Testis (tissue), 3 donors: Measurements from ENCODE around the gene KCNQ1OT1. TPM values are rescaled to one million over a fixed set of nuclear protein-coding genes. Genes with fewer than 3 reads are reported as not detected.

ENCODE experiments used
- DNase-seq: peaks from one replicate; pipeline ENCODE4 v3.0.0-alpha.2; 2019
- H3K27ac ChIP-seq, 2 donors: fragments of 200-600 bp; sonication (generic); one replicate each; pipeline ENCODE4 v1.5.1; 2019
- H3K27me3 ChIP-seq: fragments of 200-600 bp; sonication (generic); one replicate; pipeline ENCODE4 v1.5.1; 2019
- H3K36me3 ChIP-seq: fragments of 200-600 bp; sonication (generic); one replicate; pipeline ENCODE4 v1.5.1; 2017; ENCODE audit warnings: low read depth; ENCODE audit errors: missing control alignments
- H3K4me1 ChIP-seq: fragments of 200-600 bp; sonication (generic); one replicate; pipeline ENCODE4 v1.5.1; 2019
- H3K4me3 ChIP-seq, 2 donors: fragments of 200-600 bp; sonication (generic); one replicate each; pipeline ENCODE4 v1.5.1; 2017 to 2019
- H3K9me3 ChIP-seq: fragments of 200-600 bp; sonication (generic); one replicate; pipeline ENCODE4 v1.5.1; 2017
- CTCF ChIP-seq, 3 experiments: fragments of 450-650 bp in 2 of 3; fragments of 200-600 bp in 1 of 3; sonication (generic) in 1 of 3; IDR thresholded peaks; one replicate each; pipeline ENCODE4 v1.5.1; 2016 to 2019; ENCODE audit warnings: antibody characterized with exemption in 3 of 3, mild to moderate bottlenecking in 2 of 3, moderate library complexity in 1 of 3
- POLR2A ChIP-seq: fragments of 450-650 bp; IDR thresholded peaks from one replicate; pipeline ENCODE4 v1.6.1; 2017; ENCODE audit warnings: antibody characterized with exemption, mild to moderate bottlenecking, moderate library complexity
- WGBS, 2 donors: methylation state at CpG; one replicate each; pipeline ENCODE4 v1.1.5; 2018; 5-methylcytosine and 5-hydroxymethylcytosine counted together
- intact Hi-C: fragments of 100-400 bp; cut with DNase I; formaldehyde crosslinking; loops from one replicate; pipeline ENCODE4 v1.15.1; 2023; ENCODE audit warnings: low total_unique reads
- polyA plus RNA-seq: library from polyadenylated mRNA; stranded (reverse); fragments of 350-450 nt; fragmentation: Illumina TruSeq; extraction: RNeasy Lipid Tissue Mini Kit (QIAGEN cat#74804); gene quantifications from one replicate; pipeline ENCODE4 v1.2.3, GENCODE V29; 2014; ENCODE audit warnings: low read depth, low replicate concordance; ENCODE audit not compliant: insufficient read depth
- total RNA-seq, 2 donors: library from RNA; depleted of rRNA; stranded (reverse); fragments of >200 nt; gene quantifications; one replicate each; pipeline ENCODE4 v1.2.3, GENCODE V29; 2016

KCNQ1OT1 gene
- total and polyA plus RNA-seq, 3 donors from 2014 or later, result 0.20 to 5.9 (median 4.0) TPM

DNA sequence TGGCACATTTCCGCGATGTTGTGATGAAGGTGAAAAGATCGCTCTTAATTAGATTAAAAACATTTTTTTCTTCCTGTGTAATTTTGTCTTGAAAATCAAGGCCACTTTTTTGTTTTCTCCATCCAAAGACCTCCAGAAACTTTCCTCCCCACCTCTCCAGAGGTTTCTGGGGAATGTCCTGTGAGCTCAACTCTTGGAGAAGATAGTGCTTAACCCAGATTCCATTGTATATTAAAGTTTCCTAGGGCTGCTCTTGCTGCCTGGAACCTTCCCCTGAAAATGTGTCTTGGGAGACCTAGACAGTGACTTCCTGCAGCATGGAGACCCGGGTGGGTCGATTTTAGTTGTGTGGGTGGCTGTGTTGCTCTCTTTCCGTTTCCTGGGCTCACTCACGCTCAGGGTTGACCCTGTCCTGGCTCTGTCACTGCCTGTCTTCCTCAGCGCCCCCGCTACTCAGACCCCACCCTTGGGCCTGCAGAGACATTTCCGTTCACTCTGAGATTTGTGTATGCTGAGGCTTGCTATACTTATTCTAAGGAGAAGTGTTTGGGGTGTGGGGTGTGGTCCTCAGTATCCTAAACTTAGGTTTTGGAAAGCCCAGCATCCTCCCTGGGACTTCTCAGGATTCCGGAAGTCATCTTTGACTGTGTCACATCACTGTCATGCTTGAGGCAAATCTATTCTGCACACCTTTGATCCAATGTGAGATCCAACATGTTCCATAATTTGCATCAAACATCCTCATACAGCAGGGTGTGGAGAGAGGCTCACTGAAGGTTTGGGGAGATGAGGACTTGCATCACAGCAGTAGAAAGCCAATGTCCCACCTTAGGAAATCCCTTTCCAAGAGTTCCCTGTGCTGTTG is 47.2 kb downstream of the KCNQ1OT1 start:
- H3K9me3 ChIP-seq, result no peaks in the 10 kb centered on the region
- no peak overlapping the region for H3K4me3 ChIP-seq
- intact Hi-C loops, result no loop called here
- no peak for TF ChIP-seq CTCF (IDR thresholded peaks at IDR 0.05)
- no peak for TF ChIP-seq POLR2A
- H3K4me1 ChIP-seq, result no peaks in the 10 kb centered on the region
- 82 to 88% methylated on average over 11 of the region's 11 CpGs for WGBS, 2 donors
- no peaks in the 10 kb centered on the region for H3K36me3 ChIP-seq
- DNase-seq, result no peak
- no peak overlapping the region for H3K27ac ChIP-seq
- H3K27me3 ChIP-seq, result no peaks in the 10 kb centered on the region

- TF ChIP-seq POLR2A (no peak), CTCF (IDR thresholded peaks at IDR 0.05) (no peak)
- H3K4me3 ChIP-seq, result no peak overlapping the region
- no peaks in the 10 kb centered on the region for H3K36me3 ChIP-seq
- 81 to 87% methylated on average over 6 to 7 of the region's 7 CpGs for WGBS, 2 donors
- no peaks in the 10 kb centered on the region for H3K27me3 ChIP-seq
- H3K9me3 ChIP-seq, result no peaks in the 10 kb centered on the region
- no peak overlapping the region for H3K27ac ChIP-seq
- H3K4me1 ChIP-seq, result no peaks in the 10 kb centered on the region
- intact Hi-C loops, result no loop called here
- no peak for DNase-seq
These were observed 47.9 kb downstream of the KCNQ1OT1 start for GRCh38 chr11:2651826-2652271.

- Histone ChIP-seq H3K36me3 (no peaks in the 10 kb centered on the region), H3K9me3 (no peaks in the 10 kb centered on the region), H3K4me1 (no peaks in the 10 kb centered on the region), H3K27ac (no peak overlapping the region), H3K4me3 (no peak overlapping the region), H3K27me3 (no peaks in the 10 kb centered on the region)
- intact Hi-C loops, result no loop called here
- WGBS, 2 donors, result 93 to 98% methylated on average over 4 of the region's 4 CpGs
- no peak for DNase-seq
- no peak for TF ChIP-seq POLR2A
- TF ChIP-seq CTCF (IDR thresholded peaks at IDR 0.05), result no peak
These were observed 48.7 kb downstream of the KCNQ1OT1 start for GRCh38 chr11:2651054-2651617.

DNA sequence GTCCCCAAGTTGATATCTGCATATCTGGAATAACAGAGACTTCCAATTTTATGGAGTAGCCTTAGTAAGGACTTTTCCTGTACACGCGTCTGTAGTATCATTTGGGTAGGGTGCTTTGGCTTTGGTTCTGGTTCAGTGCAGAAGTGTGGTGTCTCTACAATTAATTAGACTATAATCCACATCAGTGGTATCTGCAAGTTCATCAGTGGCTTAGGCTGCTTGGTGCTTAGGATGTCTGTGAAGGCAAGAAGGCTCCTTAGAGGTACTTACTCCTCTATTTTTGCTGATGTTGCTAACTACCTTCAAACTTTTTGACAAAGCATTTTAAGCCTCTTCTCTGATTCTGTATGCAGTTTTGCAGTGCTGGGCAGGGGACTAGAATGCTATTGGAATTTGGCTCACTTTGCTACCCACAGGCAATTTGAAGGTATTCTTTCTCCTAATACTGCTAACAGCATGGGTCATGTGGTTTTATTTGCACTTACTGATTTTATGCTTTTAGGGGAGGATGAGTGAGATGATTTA is 49.4 kb downstream of the KCNQ1OT1 start:
- intact Hi-C loops, result no loop called here
- no peaks in the 10 kb centered on the region for H3K36me3 ChIP-seq
- 96 to 97% methylated on average over 2 of the region's 2 CpGs for WGBS, 2 donors

More for the DNA sequence above, 49.4 kb downstream of the KCNQ1OT1 start:
- Histone ChIP-seq H3K4me3 (no peak overlapping the region), H3K27me3 (no peaks in the 10 kb centered on the region), H3K27ac (no peak overlapping the region), H3K9me3 (no peaks in the 10 kb centered on the region), H3K4me1 (no peaks in the 10 kb centered on the region)
- TF ChIP-seq CTCF (IDR thresholded peaks at IDR 0.05), result no peak
- no peak for TF ChIP-seq POLR2A
- no peak for DNase-seq
